H9 (cell line): ENCODE data around the gene APP. TPM values are rescaled to one million over a fixed set of nuclear protein-coding genes. Genes with fewer than 3 reads are reported as not detected.

Experiments
- DNase-seq: peaks from one replicate; pipeline ENCODE4 v3.0.0-alpha.2; 2017
- H2AFZ ChIP-seq: one replicate; pipeline ENCODE4 v1.6.1; 2013; ENCODE audit warnings: mild to moderate bottlenecking, low read length, control low read depth, moderate library complexity
- H2AK5ac ChIP-seq: 2 replicates; pipeline ENCODE4 v1.6.1; 2013; ENCODE audit warnings: low read length, control low read depth, mixed read lengths; ENCODE audit not compliant: insufficient read length
- H2BK120ac ChIP-seq: one replicate; pipeline ENCODE4 v1.6.1; 2013; ENCODE audit warnings: low read depth, mild to moderate bottlenecking, low read length, control low read depth, inconsistent platforms; ENCODE audit not compliant: poor library complexity, severe bottlenecking
- H2BK12ac ChIP-seq: 2 replicates; pipeline ENCODE4 v1.6.1; 2013; ENCODE audit warnings: low read length, control low read depth, mixed read lengths, low read depth; ENCODE audit not compliant: insufficient read length
- H2BK15ac ChIP-seq: 2 replicates; pipeline ENCODE4 v1.6.1; 2013; ENCODE audit warnings: low read depth, low read length, control low read depth
- H2BK20ac ChIP-seq: one replicate; pipeline ENCODE4 v1.6.1; 2013; ENCODE audit warnings: low read depth, mild to moderate bottlenecking, low read length, control low read depth, inconsistent platforms; ENCODE audit not compliant: poor library complexity, severe bottlenecking
- H2BK5ac ChIP-seq: 2 replicates; pipeline ENCODE4 v1.6.1; 2013; ENCODE audit warnings: low read length, control low read depth, mixed read lengths; ENCODE audit not compliant: insufficient read length
- H3K14ac ChIP-seq: 2 replicates; pipeline ENCODE4 v1.6.1; 2013; ENCODE audit warnings: low read length, control low read depth; ENCODE audit not compliant: insufficient read depth
- H3K18ac ChIP-seq: 2 replicates; pipeline ENCODE4 v1.6.1; 2013; ENCODE audit warnings: low read depth, mild to moderate bottlenecking, mixed read lengths, low read length, control low read depth; ENCODE audit not compliant: insufficient read length
- H3K23ac ChIP-seq: 2 replicates; pipeline ENCODE4 v1.6.1; 2013; ENCODE audit warnings: low read length, control low read depth, mixed read lengths, low read depth; ENCODE audit not compliant: insufficient read length
- H3K23me2 ChIP-seq: 2 replicates; pipeline ENCODE4 v1.6.1; 2013; ENCODE audit warnings: low read depth, mild to moderate bottlenecking, mixed read lengths, low read length, control low read depth; ENCODE audit not compliant: insufficient read length, poor library complexity, severe bottlenecking
- H3K27ac ChIP-seq: 2 replicates; pipeline ENCODE4 v1.5.1; 2013; ENCODE audit warnings: low read length, control low read depth, mixed read lengths, low read depth; ENCODE audit not compliant: insufficient read length
- H3K27me3 ChIP-seq: 2 replicates; pipeline ENCODE4 v1.6.1; 2013; ENCODE audit warnings: low read length, control low read depth, inconsistent platforms; ENCODE audit not compliant: insufficient read depth
- H3K4ac ChIP-seq: 2 replicates; pipeline ENCODE4 v1.6.1; 2013; ENCODE audit warnings: low read depth, mild to moderate bottlenecking, control low read depth, inconsistent platforms, low read length, moderate library complexity
- H3K4me1 ChIP-seq: 2 replicates; pipeline ENCODE4 v1.6.1; 2013; ENCODE audit warnings: low read length, control low read depth, inconsistent platforms; ENCODE audit not compliant: insufficient read depth
- H3K4me2 ChIP-seq: 2 replicates; pipeline ENCODE4 v1.6.1; 2013; ENCODE audit warnings: low read length, control low read depth, mixed read lengths; ENCODE audit not compliant: insufficient read length, insufficient read depth
- H3K56ac ChIP-seq: 2 replicates; pipeline ENCODE4 v1.6.1; 2013; ENCODE audit warnings: low read depth, mild to moderate bottlenecking, mixed read lengths, low read length, control low read depth; ENCODE audit not compliant: insufficient read length
- H3K79me1 ChIP-seq: 2 replicates; pipeline ENCODE4 v1.6.1; 2013; ENCODE audit warnings: low read depth, mild to moderate bottlenecking, moderate library complexity, low read length, control low read depth, inconsistent platforms; ENCODE audit not compliant: insufficient read depth, poor library complexity, severe bottlenecking
- H3K79me2 ChIP-seq: 2 replicates; pipeline ENCODE4 v1.6.1; 2013; ENCODE audit warnings: low read length, control low read depth, inconsistent platforms; ENCODE audit not compliant: insufficient read depth
- H3K9ac ChIP-seq: 2 replicates; pipeline ENCODE4 v1.6.1; 2013; ENCODE audit warnings: low read length, control low read depth, mixed read lengths; ENCODE audit not compliant: insufficient read length; ENCODE audit errors: extremely low read depth
- H3K9me3 ChIP-seq: one replicate; pipeline ENCODE4 v1.6.1; 2013; ENCODE audit warnings: low read depth, low read length, inconsistent platforms; ENCODE audit not compliant: control insufficient read depth
- H3T11ph ChIP-seq: one replicate; pipeline ENCODE4 v1.6.1; 2013; ENCODE audit warnings: mild to moderate bottlenecking, low read length, control low read depth, inconsistent platforms
- H4K20me1 ChIP-seq: one replicate; pipeline ENCODE4 v1.6.1; 2013; ENCODE audit not compliant: control insufficient read depth, insufficient read length, insufficient read depth
- H4K5ac ChIP-seq: 2 replicates; pipeline ENCODE4 v1.6.1; 2013; ENCODE audit warnings: low read depth, mild to moderate bottlenecking, mixed read lengths, low read length, control low read depth; ENCODE audit not compliant: insufficient read length
- H4K8ac ChIP-seq: replicated peaks from 2 replicates; pipeline ENCODE4 v1.6.1; 2013; ENCODE audit warnings: low read length, control low read depth, mixed read lengths, low read depth; ENCODE audit not compliant: insufficient read length
- H4K91ac ChIP-seq: 2 replicates; pipeline ENCODE4 v1.6.1; 2013; ENCODE audit warnings: low read depth, mild to moderate bottlenecking, moderate library complexity, mixed read lengths, low read length, control low read depth; ENCODE audit not compliant: insufficient read length
- H3K27ac Mint-ChIP-seq, 3 experiments: 2 replicates in 2 of 3; 3 replicates in 1 of 3; pipeline ENCODE4 v1.8.0; 2020 to 2021; ENCODE audit warnings: mixed read lengths in 3 of 3, mild to moderate bottlenecking in 1 of 3, moderate library complexity in 1 of 3
- H3K27me3 Mint-ChIP-seq: 2 replicates; pipeline ENCODE4 v1.8.0; 2021; ENCODE audit warnings: low read depth, mild to moderate bottlenecking, moderate library complexity, mixed read lengths
- H3K36me3 Mint-ChIP-seq, 3 experiments: 2 replicates in 2 of 3; 3 replicates in 1 of 3; pipeline ENCODE4 v1.8.0; 2020 to 2021; ENCODE audit warnings: low read depth in 3 of 3, mixed read lengths in 3 of 3; ENCODE audit not compliant: insufficient read depth in 1 of 3
- H3K4me1 Mint-ChIP-seq, 2 experiments: 2 replicates each; pipeline ENCODE4 v1.8.0; 2020; ENCODE audit warnings: mixed read lengths in 2 of 2
- H3K4me3 Mint-ChIP-seq, 2 experiments: 2 replicates in 1 of 2; 3 replicates in 1 of 2; pipeline ENCODE4 v1.8.0; 2020 to 2021; ENCODE audit warnings: mild to moderate bottlenecking in 2 of 2, mixed read lengths in 2 of 2, moderate library complexity in 1 of 2
- H3K9me3 Mint-ChIP-seq, 2 experiments: 2 replicates in 1 of 2; 3 replicates in 1 of 2; pipeline ENCODE4 v1.8.0; 2020; ENCODE audit warnings: mild to moderate bottlenecking in 2 of 2, mixed read lengths in 2 of 2, moderate library complexity in 1 of 2
- CTCF ChIP-seq: fragments of 200-600 bp; sonication (generic); conservative IDR thresholded peaks from 3 replicates; pipeline ENCODE4 v1.8.0; 2021; ENCODE audit warnings: antibody characterized with exemption, mild to moderate bottlenecking
- WGBS: extraction: QIAGEN DNeasy Blood & Tissue Kit; methylation state at CpG from one replicate; pipeline ENCODE4 v1.1.7; 2013; ENCODE audit warnings: missing lambda C conversion rate, low lambda C conversion rate, mixed read lengths; ENCODE audit not compliant: insufficient read length; ENCODE audit errors: extremely low coverage; 5-methylcytosine and 5-hydroxymethylcytosine counted together
- total RNA-seq: library from RNA; stranded (reverse); gene quantifications from 2 replicates; pipeline ENCODE4 v1.2.1, GENCODE V29; 2021

APP gene
- total RNA-seq, 1 experiment from 2014 or later: 380 TPM

- no peaks in the 10 kb centered on the region for H3K79me1 ChIP-seq
- H3K9ac ChIP-seq: no peak overlapping the region
- H3K4me1 ChIP-seq: no peaks in the 10 kb centered on the region
- H3K56ac ChIP-seq: no peak overlapping the region
- H4K91ac ChIP-seq: no peak overlapping the region
- no peak overlapping the region for H3K4me2 ChIP-seq
- H3K9me3 ChIP-seq: no peaks in the 10 kb centered on the region
- no peak overlapping the region for H3K14ac ChIP-seq
- H3K79me2 ChIP-seq: no peaks in the 10 kb centered on the region
- Mint-ChIP-seq H3K9me3 (peaks cover 5 to 10% of the 10 kb centered on the region in 2 experiments), H3K4me1 (no peaks in the 10 kb centered on the region), H3K27ac (no peak overlapping the region), H3K36me3 (peaks cover 32 to 35% (median 33%) of the 10 kb centered on the region in 3 experiments), H3K4me3 (no peak overlapping the region), H3K27me3 (peaks cover 1% of the 10 kb centered on the region; the same call in 1 of the 2 replicates)
- no peak overlapping the region for H2BK20ac ChIP-seq
- no peaks in the 10 kb centered on the region for H4K20me1 ChIP-seq
- peaks cover 2% of the 10 kb centered on the region for H3K23me2 ChIP-seq
- no peak overlapping the region for H3T11ph ChIP-seq
- TF ChIP-seq CTCF: no peak
- no peak overlapping the region for H4K8ac ChIP-seq
- no peak overlapping the region for H2AK5ac ChIP-seq
- no peak for DNase-seq
- no peak overlapping the region for H3K18ac ChIP-seq
- no peak overlapping the region for H2AFZ ChIP-seq
- H3K27ac ChIP-seq: no peak overlapping the region
- H3K23ac ChIP-seq: no peak overlapping the region
- no peak overlapping the region for H3K4ac ChIP-seq
- H2BK15ac ChIP-seq: no peak overlapping the region
- no peaks in the 10 kb centered on the region for H3K27me3 ChIP-seq
- H2BK120ac ChIP-seq: no peak overlapping the region
- no CpG with 5 or more reads among the region's 3 CpGs for WGBS
- H4K5ac ChIP-seq: no peak overlapping the region
- H2BK12ac ChIP-seq: no peak overlapping the region
- H2BK5ac ChIP-seq: no peak overlapping the region
Measured at GRCh38 chr21:25878344-25878743, 292.2 kb downstream of the APP start.
